GM10266 (cell line): ENCODE data around the gene ALDH2.

ENCODE experiments used
- DNase-seq: peaks from one replicate; pipeline ENCODE4 v3.0.0; 2012; ENCODE audit errors: extremely low spot score
- TF ChIP-seq, protein P1 (sequence below): IDR thresholded peaks from 2 replicates; pipeline ENCODE4 v1.5.1; 2012; ENCODE audit warnings: mild to moderate bottlenecking, low read depth; ENCODE audit not compliant: control insufficient read depth, insufficient read depth; ENCODE audit errors: missing control alignments

Gene ALDH2

DNA sequence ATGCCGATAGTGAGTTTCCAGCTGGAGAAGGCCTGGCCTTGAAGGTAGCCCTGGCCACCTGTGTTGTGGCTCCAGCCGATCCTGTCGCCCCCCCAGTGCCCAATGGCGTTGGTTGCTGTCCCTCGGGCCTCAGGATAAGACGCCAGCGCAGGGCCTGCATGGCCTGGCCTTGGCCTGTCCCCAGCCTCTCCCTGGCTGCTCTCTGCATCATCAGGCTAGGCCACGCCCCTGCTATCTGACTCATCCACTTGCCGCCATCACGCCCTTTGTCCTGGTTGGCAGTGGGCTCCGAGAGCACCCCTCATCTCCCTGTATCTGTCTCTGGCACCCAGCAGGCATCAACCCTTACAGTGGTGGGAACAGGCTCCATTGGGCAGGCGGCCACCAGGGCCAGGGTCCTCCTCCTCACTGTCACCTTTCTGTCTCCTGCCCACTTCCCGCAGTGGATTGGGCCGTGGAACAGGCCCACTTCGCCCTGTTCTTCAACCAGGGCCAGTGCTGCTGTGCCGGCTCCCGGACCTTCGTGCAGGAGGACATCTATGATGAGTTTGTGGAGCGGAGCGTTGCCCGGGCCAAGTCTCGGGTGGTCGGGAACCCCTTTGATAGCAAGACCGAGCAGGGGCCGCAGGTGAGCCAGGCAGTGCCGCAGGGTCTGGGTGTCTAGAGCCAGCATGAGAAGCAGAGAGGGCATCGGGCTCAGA is 25.6 kb downstream of the ALDH2 start:
- TF ChIP-seq, protein P1, sequence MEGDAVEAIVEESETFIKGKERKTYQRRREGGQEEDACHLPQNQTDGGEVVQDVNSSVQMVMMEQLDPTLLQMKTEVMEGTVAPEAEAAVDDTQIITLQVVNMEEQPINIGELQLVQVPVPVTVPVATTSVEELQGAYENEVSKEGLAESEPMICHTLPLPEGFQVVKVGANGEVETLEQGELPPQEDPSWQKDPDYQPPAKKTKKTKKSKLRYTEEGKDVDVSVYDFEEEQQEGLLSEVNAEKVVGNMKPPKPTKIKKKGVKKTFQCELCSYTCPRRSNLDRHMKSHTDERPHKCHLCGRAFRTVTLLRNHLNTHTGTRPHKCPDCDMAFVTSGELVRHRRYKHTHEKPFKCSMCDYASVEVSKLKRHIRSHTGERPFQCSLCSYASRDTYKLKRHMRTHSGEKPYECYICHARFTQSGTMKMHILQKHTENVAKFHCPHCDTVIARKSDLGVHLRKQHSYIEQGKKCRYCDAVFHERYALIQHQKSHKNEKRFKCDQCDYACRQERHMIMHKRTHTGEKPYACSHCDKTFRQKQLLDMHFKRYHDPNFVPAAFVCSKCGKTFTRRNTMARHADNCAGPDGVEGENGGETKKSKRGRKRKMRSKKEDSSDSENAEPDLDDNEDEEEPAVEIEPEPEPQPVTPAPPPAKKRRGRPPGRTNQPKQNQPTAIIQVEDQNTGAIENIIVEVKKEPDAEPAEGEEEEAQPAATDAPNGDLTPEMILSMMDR, result no peak
- DNase-seq, result no peak

DNA sequence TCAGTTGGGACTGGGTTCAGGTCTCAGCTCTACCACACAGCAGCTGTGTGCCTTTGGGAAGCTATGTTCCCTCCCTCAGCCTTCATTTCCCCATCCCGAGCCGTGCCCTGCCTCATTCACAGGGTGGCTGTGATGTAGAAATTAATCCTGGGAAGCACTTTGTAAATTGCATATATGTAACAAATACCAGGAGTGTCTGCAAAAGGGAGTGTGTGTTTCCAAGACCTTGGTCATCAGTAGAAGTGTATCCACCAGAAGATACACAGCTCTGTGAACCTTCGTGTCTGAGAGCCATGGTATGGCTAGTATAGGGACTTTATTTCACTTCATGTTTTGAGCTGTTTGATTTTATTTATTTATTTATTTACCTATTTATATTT is 26.1 kb downstream of the ALDH2 start:
- DNase-seq, result no peak
- TF ChIP-seq, protein P1, result no peak

DNA sequence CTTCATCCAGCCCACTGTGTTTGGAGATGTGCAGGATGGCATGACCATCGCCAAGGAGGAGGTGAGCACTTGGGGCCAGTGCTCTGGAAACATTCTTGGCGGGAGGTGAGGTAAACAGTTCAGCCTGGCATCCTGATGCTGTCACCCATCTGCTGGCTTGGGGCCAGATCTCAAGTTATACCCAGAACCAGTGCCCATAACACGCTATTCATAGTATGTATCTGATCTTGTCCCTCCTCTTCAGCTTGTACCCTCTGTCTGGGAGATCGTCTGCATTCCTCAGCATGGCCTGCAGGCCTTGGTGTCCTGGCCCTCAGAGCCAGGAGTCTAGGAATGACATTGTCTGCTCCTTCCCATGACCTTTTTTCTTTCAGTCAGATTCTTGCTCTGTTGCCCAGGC is 31.4 kb downstream of the ALDH2 start:
- TF ChIP-seq, protein P1, result no peak

DNA sequence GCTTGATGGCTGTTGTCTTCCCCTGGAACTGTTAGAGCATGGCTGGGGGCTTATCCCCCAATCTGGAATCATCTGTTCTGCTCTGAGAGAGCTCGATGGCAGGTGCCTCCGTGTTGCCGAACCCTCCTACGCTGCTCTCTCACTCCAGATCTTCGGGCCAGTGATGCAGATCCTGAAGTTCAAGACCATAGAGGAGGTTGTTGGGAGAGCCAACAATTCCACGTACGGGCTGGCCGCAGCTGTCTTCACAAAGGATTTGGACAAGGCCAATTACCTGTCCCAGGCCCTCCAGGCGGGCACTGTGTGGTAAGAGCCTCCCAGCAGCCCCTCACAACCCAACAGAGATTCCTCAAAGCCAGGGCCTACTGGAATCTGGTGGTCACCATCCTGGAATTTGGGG is 33.0 kb downstream of the ALDH2 start:
- TF ChIP-seq, protein P1, result no peak
- DNase-seq, result no peak

More for the DNA sequence above, 31.4 kb downstream of the ALDH2 start:
- DNase-seq, result no peak

DNA sequence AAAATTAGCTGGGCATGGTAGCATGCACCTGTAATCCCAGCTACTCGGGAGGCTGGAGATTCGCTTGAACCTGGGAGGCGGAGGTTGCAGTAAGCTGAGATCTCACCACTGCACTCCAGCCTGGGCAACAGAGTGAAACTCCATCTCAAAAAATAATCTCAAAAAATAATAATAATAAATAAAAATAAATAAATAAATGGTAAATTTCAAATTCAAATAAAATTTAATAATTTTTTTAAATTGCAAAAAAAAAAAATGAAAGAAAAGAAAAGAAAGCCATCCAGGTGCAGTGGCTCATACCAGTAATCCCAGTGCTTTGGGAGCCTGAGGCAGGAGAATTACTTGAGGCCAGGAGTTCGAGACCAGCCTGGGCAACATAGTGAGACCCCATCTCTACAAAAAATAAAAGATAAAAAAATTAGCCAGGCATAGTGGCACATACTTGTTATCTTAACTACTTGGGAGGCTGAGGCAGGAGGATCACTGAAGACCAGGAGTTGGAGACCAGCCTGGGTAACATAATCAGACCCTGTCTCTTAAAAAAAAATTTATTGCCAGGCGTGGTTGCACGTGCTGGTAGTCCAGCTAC is 36.4 kb downstream of the ALDH2 start:
- no peak for DNase-seq
- TF ChIP-seq, protein P1, result no peak

DNA sequence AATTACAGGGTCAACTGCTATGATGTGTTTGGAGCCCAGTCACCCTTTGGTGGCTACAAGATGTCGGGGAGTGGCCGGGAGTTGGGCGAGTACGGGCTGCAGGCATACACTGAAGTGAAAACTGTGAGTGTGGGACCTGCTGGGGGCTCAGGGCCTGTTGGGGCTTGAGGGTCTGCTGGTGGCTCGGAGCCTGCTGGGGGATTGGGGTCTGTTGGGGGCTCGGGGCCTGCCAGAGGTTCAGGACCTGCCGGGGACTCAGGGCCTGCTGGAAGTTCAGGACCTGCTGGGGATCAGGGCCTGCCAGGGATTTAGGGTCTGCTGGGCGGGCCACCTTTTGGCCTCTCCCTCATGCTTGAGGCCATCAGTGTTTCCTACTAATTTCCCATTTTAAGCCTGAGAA is 37.1 kb downstream of the ALDH2 start:
- TF ChIP-seq, protein P1, result no peak
- no peak for DNase-seq

DNA sequence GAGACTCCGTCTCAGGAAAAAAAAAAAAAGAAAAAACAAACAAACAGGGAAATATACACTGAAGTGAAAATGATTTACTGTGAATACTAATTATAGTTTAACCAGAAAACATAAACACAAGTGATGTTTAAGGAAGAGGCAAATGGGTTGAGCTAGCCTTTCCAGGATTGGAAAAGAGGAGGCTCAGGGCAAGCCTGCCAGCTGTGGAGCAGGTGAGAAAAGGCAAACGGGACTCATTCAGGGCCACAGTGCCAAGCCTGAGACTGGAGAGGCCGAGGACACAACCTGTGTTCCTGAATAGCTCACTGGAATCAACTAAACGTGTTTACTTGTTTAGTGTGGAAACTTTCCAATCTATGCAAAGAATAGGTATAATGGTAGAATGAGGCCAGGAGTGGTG is 39.6 kb downstream of the ALDH2 start:
- TF ChIP-seq, protein P1, result no peak
- no peak for DNase-seq
